Heart left ventricle (tissue), 16 donors: ENCODE data around the gene BFSP1. TPM values are rescaled to one million over a fixed set of nuclear protein-coding genes. Genes with fewer than 3 reads are reported as not detected.

ENCODE experiments used
- ATAC-seq, 4 donors: fragments of 200-7000 bp; cut with Tn5 transposase; one replicate each; pipeline ENCODE4 v1.9.1; 2020 to 2022; ENCODE audit warnings: moderate library complexity in 4 of 4, mild to moderate bottlenecking in 3 of 4, moderate number of reproducible peaks in 1 of 4
- DNase-seq, 5 donors: peaks; one replicate each; pipeline ENCODE4 v3.0.0-alpha.2; 2020
- H3K27ac ChIP-seq, 12 donors: fragments of 200-600 bp; sonication (generic) in 4 of 12; one replicate each; pipeline versions ENCODE4 v1.5.0 to v1.8.0; 2016 to 2022; ENCODE audit warnings: mild to moderate bottlenecking in 2 of 12
- H3K27me3 ChIP-seq, 9 donors: fragments of 200-600 bp; sonication (generic) in 2 of 9; one replicate each; pipeline versions ENCODE4 v1.5.1 to v1.8.0; 2016 to 2022; ENCODE audit warnings: mild to moderate bottlenecking in 3 of 9
- H3K36me3 ChIP-seq, 9 donors: fragments of 200-600 bp; sonication (generic) in 2 of 9; one replicate each; pipeline versions ENCODE4 v1.5.0 to v1.8.0; 2018 to 2022; ENCODE audit warnings: mild to moderate bottlenecking in 2 of 9
- H3K4me1 ChIP-seq, 12 donors: fragments of 200-600 bp; sonication (generic) in 4 of 12; one replicate each; pipeline versions ENCODE4 v1.5.0 to v1.8.0; 2016 to 2022; ENCODE audit warnings: mild to moderate bottlenecking in 3 of 12
- H3K4me3 ChIP-seq, 12 donors: fragments of 200-600 bp; sonication (generic) in 4 of 12; one replicate each; pipeline versions ENCODE4 v1.5.0 to v1.8.0; 2017 to 2022; ENCODE audit warnings: mild to moderate bottlenecking in 9 of 12, moderate library complexity in 4 of 12
- H3K9me3 ChIP-seq, 12 donors: fragments of 200-600 bp; sonication (generic) in 4 of 12; one replicate each; pipeline versions ENCODE4 v1.5.0 to v1.8.0; 2016 to 2022; ENCODE audit warnings: mild to moderate bottlenecking in 1 of 12
- POLR2A ChIP-seq, 2 donors: fragments of 450-650 bp; IDR thresholded peaks; one replicate each; pipeline ENCODE4 v1.6.1; 2017; ENCODE audit warnings: antibody characterized with exemption in 2 of 2, mild to moderate bottlenecking in 2 of 2, moderate library complexity in 2 of 2
- WGBS, 4 donors: extraction: QIAGEN DNeasy Blood & Tissue Kit in 2 of 4; methylation state at CpG; one replicate each; pipeline versions ENCODE4 v1.1.5 to v1.1.7; 2013 to 2018; 5-methylcytosine and 5-hydroxymethylcytosine counted together
- intact Hi-C, 10 donors: fragments of 100-400 bp; cut with DNase I; formaldehyde crosslinking; loops; one replicate each; pipeline versions ENCODE4 v1.11.1 to v1.14.2; 2022
- polyA plus RNA-seq, 2 donors: library from polyadenylated mRNA; stranded (reverse); fragments of 200-250 nt; gene quantifications; one replicate each; pipeline ENCODE4 v1.2.3, GENCODE V29; 2013
- total RNA-seq, 9 donors: library from RNA; depleted of rRNA in 2 of 9; stranded (reverse); fragments of >200 nt in 2 of 9; fragmentation: NEBNext Ultra II Directional in 3 of 9; extraction: Animal tissue kit (Norgen Biotek cat#: 25700) in 3 of 9; gene quantifications; one replicate each; pipeline versions ENCODE4 v1.1.0 to v1.2.4, GENCODE V29; 2016 to 2023
- TF ChIP-seq, protein P1 (sequence below), 12 donors: fragments of 200-600 bp; sonication (generic) in 4 of 12; IDR thresholded peaks; one replicate each; pipeline versions ENCODE4 v1.5.0 to v1.8.0; 2018 to 2022; ENCODE audit warnings: antibody characterized with exemption in 12 of 12, mild to moderate bottlenecking in 5 of 12
- donor health status: ischemic (EF 13 %, LVEDD 7.1; RV severe dilation, severe dysfunction).
- donor health status: healthy with polysubstance abuse.
- donor health status: DM: no; HTN: yes; CAD: no.
- donor health status: DM: no; HTN: no; CAD: no.
- donor health status: ischemic (EF 25% LVEDD 6.9; RV normal size, moderate dysfunction).
- donor health status: ischemic (EF 25% LVEDD 5.7; RV mildly dilated, moderate dysfunction).
- donor health status: healthy.
- donor health status: DM: yes; HTN: yes; CAD: no.
- donor health status: ischemic (EF 35%, LVEDD 5.7; RV mildly dilated, moderate dysfunction).
- donor health status: nonischemic (EF 11% LVEDD 7.7; RV severe dilation, severe dysfunction).
- donor health status: DM: yes; HTN: yes; CAD: no.
- donor health status: PGD.
- donor health status: ischemic (EF 29% LVEDD 5.4; RV normal size, mild dysfunction).
- donor health status: nonischemic (EF 23%, LVEDD 6.1; RV moderate dilation, normal function).

BFSP1 gene
- total and polyA plus RNA-seq, 11 donors = 0.11 to 1.4 (median 0.63) TPM

DNA sequence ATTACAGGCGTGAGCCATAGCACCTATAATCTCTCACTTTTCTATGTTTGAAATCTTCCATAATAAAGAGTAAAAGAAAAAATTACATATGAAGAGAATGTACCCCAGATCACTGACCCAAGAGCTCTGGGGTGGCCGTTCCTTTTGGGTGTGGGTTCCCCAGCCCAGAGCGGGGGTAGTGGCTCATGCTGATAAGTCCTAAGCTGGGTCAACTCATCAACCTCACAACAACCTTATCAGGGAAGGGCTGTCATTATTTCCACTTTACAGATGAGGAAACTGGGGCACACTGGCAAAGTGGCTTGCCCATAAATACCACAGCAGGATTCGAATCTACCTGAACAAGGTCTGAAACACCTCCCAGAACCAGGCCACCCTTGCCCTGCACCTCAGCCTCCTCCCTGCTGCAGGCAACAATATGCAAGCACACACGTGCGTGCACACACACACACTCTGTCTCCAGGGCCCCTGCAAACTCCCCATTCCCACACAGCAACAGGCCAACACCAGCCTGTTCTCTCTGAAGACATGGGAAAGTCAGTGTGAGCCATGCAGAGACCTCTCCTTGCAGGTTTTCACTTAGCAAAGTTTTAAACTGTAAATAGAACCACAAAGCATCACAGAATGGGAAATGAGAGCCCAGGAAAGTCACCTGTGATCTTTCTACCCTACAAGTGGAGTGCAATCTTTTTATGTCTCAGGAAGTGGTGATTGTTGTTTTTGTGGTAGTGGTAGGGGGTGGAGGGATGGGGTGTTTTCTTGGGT is 27.7 kb downstream of the BFSP1 start:
- no peak overlapping the region for H3K27ac ChIP-seq
- ATAC-seq = no peak
- WGBS, 4 donors = 69 to 79% (median 73%) methylated on average over 6 of the region's 6 CpGs
- no peaks in the 10 kb centered on the region for H3K9me3 ChIP-seq
- no peak for DNase-seq
- no peak overlapping the region for H3K4me3 ChIP-seq
- TF ChIP-seq POLR2A (IDR thresholded peaks at IDR 0.05) = no peak
- TF ChIP-seq, protein P1, sequence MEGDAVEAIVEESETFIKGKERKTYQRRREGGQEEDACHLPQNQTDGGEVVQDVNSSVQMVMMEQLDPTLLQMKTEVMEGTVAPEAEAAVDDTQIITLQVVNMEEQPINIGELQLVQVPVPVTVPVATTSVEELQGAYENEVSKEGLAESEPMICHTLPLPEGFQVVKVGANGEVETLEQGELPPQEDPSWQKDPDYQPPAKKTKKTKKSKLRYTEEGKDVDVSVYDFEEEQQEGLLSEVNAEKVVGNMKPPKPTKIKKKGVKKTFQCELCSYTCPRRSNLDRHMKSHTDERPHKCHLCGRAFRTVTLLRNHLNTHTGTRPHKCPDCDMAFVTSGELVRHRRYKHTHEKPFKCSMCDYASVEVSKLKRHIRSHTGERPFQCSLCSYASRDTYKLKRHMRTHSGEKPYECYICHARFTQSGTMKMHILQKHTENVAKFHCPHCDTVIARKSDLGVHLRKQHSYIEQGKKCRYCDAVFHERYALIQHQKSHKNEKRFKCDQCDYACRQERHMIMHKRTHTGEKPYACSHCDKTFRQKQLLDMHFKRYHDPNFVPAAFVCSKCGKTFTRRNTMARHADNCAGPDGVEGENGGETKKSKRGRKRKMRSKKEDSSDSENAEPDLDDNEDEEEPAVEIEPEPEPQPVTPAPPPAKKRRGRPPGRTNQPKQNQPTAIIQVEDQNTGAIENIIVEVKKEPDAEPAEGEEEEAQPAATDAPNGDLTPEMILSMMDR (IDR thresholded peaks at IDR 0.05) = no peak
- no peaks in the 10 kb centered on the region for H3K27me3 ChIP-seq
- H3K4me1 ChIP-seq = peaks cover 0 to 19% (median 5%) of the 10 kb centered on the region in 12 donors
- intact Hi-C loops = loop anchor here in 9 of 10 donors (1.0 to 10.0 kb wide), 9 partner anchors 114 to 774 kb away; partner anchors contain the start of genes KAT14 (in 1 of the 9) and PET117 (in 1 of the 9)
- no peaks in the 10 kb centered on the region for H3K36me3 ChIP-seq

DNA sequence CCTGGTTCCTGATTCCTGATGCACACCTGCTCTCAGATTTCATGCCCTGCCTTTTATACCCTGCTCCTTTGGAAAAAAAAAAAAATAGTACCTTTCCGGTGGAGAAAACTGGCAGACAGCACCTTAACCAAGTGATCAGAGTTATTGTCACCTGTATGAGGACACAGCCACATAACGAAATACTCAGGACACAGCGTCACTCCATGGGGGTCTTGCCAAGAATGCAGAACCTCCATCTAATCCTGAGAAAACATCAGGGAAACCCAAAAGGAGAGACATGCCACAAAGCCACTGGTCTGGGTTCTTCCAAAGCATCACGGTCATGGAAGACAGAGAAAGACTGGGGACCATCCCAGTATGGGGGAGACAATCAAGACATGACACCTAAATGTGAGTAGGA is 29.1 kb downstream of the BFSP1 start:
- H3K36me3 ChIP-seq = no peaks in the 10 kb centered on the region
- TF ChIP-seq, protein P1 (IDR thresholded peaks at IDR 0.05) = no peak
- no peak for TF ChIP-seq POLR2A (IDR thresholded peaks at IDR 0.05)
- DNase-seq = no peak
- 78 to 82% (median 81%) methylated on average over 4 of the region's 4 CpGs for WGBS, 4 donors
- no peak overlapping the region for H3K27ac ChIP-seq
- ATAC-seq = no peak
- H3K9me3 ChIP-seq = no peaks in the 10 kb centered on the region
- no peak overlapping the region for H3K4me3 ChIP-seq
- no peaks in the 10 kb centered on the region for H3K27me3 ChIP-seq
- intact Hi-C loops = loop anchor here in 8 of 10 donors (5.0 to 10.0 kb wide), 6 partner anchors 403 to 775 kb away; partner anchors contain the start of genes KAT14 (in 1 of the 8) and PET117 (in 1 of the 8)
- H3K4me1 ChIP-seq = peaks cover 0 to 19% (median 9%) of the 10 kb centered on the region in 12 donors

DNA sequence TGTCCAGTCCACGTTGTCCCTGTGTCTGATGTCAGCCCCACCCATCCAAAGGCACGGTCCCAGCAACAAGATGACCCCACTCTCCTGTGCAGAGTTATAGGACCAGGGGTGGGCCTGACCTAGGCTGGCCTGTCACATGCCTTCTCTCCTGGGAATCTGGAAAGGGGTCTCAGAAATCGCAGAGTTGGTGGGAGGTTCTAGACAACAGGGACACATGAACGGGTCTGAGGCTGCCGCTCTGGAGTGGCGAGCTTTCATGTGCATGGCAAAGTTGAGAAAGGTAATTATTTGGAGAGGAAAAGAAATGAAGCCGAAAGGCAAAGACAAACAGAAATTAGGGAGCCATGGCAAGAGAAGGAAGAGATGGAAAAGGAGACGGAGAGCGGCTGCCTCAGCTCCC is 29.5 kb downstream of the BFSP1 start:
- intact Hi-C loops = loop anchor here in 8 of 10 donors (5.0 to 10.0 kb wide), 6 partner anchors 403 to 776 kb away; partner anchors contain the start of genes KAT14 (in 1 of the 8) and PET117 (in 1 of the 8)
- 81 to 90% (median 85%) methylated on average over 9 of the region's 9 CpGs for WGBS, 4 donors
- Histone ChIP-seq H3K27ac (no peak overlapping the region), H3K36me3 (no peaks in the 10 kb centered on the region), H3K4me3 (no peak overlapping the region), H3K4me1 (peaks cover 0 to 19% (median 9%) of the 10 kb centered on the region in 12 donors), H3K27me3 (no peaks in the 10 kb centered on the region), H3K9me3 (no peaks in the 10 kb centered on the region)
- TF ChIP-seq, protein P1 (IDR thresholded peaks at IDR 0.05) = no peak
- no peak for TF ChIP-seq POLR2A (IDR thresholded peaks at IDR 0.05)
- no peak for ATAC-seq
- DNase-seq = no peak

DNA sequence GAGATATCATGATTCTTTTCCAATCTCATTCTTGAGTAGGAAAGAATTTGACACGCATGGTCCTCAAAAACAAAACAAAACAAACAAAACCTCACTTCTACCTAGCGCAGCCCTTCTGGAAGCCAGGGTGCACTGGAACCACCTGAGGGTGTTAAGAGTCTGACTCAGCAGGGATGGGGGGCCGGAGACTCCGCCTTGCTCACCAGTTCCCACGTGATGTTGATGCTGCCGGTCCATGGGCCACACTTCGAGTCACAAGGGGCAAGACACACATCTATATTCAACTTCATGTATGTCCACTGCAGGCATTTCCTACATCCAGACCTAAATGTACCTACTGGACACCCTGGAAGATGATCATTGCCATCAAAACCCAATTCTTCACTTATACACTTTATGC is 30.4 kb downstream of the BFSP1 start:
- ATAC-seq = no peak
- intact Hi-C loops = loop anchor here in 8 of 10 donors (5.0 to 10.0 kb wide), 6 partner anchors 404 to 776 kb away; partner anchors contain the start of genes KAT14 (in 1 of the 8) and PET117 (in 1 of the 8)

More for the DNA sequence above, 30.4 kb downstream of the BFSP1 start:
- WGBS, 4 donors = 85 to 89% (median 86%) methylated on average over 7 of the region's 7 CpGs
- Histone ChIP-seq H3K4me3 (no peak overlapping the region), H3K9me3 (no peaks in the 10 kb centered on the region), H3K27me3 (no peaks in the 10 kb centered on the region), H3K36me3 (no peaks in the 10 kb centered on the region), H3K4me1 (peaks cover 0 to 19% (median 9%) of the 10 kb centered on the region in 12 donors), H3K27ac (no peak overlapping the region)
- TF ChIP-seq POLR2A (IDR thresholded peaks at IDR 0.05) = no peak
- TF ChIP-seq, protein P1 (IDR thresholded peaks at IDR 0.05) = no peak
- DNase-seq = no peak
